Stimulated activated CD8-positive, alpha-beta memory T cell treated with anti-CD3 and anti-CD28 coated beads, Interleukin-4, amount 100 ng/mL, for 24 hours (primary cell): ENCODE results near the gene CHCHD6.

Source experiments
- DNase-seq: peaks from one replicate; pipeline ENCODE4 v3.0.0-alpha.2; 2020; ENCODE audit warnings: low read depth

CHCHD6 gene

DNA sequence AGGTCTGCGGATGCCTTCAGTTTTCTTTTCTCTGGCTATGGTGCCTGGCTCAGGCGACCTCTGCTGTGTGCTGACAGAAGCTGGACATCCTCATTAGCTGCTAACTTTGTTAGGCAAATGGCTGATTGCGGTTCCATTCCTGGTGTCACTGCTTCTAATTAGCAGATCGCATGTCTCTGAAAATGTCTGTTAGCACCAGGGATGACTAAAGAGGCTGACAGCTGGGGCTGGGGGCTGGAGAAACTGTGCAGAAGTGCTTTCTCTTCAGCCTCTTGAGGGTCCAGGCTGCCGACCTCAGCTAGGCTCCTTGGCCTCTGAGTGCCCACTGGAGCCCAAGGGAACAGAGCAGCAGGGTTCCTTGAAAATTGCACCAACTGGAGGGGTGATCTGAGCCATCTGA, 39.3 kb downstream of the CHCHD6 start:
- DNase-seq, result no peak

DNA sequence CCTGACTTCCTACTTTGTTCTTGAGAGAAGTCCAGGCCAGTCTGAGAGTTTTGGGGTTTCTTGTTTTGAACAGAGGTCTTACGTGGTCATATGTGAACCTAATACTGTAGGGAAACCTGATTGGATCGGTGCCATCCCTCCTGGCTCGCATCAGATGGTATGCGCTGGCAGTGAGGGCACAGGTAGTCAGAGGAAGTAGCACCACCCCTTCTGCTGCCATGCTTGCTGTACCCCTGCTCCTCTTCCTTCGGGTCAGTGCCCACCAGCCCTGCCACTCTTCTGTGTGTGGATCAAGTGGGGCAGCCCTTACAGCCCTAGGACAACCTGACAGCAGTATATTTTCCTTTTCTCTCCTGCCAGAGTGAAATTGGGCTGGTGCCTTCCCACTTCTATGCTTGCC, 39.7 kb downstream of the CHCHD6 start:
- no peak for DNase-seq

DNA sequence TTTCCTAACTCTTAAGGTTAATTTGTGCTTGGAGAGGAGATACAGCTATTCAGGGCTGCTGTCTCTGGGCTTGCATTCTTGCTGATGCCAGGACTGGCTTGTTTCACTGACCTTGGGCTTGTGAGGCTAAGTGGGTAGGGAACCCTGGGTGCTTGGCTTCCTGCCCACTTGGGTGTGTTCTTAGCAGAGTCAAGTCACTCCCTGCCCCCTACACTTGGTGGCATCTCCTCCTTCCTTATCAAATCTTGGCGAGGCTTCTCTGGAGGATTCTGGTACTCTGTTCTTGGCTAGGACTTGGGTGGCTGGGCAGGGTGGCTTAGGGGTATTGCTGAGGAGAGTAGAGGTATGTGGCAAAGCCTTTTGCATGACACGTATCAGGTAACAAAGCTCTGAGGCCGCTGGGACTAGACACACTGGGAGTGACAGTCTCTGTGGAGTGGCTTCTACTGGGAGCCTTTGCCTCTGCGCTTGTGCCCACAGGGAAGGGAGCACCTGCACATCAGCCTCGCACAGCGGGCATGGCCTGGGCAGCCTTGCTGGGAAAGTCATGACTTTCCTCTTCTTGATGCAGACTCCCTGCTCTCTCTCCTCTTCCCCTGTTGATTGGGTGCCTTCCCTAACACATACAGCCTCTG, 41.8 kb downstream of the CHCHD6 start:
- no peak for DNase-seq

DNA sequence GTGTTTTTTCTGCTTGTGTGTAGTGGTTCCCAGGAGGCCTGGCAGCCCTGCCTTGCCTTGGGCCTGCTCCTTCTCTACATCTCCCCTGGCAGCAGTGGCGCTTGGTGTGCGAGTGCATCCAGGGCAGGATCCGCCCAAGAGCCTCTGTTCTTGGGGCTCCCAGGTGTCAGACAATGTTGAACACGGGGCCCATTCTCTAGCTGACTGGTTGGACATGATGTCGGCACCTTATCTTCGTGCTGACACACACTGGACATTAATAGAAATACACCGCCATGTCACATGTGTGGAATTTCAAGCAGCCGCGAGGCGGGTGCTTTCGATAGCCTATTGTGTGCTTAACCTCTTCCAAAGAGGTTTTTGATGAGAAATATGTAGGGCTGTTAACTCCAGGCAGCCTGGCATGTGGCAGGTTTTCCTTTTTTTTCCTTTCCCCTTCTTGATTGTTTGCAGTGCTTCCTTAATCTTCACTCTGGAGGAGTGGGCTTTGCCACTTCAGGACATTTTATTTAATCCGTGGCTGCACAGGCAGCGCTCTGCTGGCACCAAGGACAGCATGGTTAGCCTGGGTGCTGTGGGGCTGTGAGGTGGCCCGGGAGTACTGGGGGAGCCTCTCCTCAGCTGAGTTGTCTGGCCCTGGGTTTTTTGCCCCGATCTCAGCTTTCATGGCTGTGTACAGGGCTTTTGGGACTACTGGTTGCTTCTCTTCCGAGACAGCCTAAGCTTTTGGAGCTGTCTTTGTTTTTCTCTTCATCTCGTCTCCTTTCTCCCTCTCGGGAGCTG, 42.5 kb downstream of the CHCHD6 start:
- no peak for DNase-seq

DNA sequence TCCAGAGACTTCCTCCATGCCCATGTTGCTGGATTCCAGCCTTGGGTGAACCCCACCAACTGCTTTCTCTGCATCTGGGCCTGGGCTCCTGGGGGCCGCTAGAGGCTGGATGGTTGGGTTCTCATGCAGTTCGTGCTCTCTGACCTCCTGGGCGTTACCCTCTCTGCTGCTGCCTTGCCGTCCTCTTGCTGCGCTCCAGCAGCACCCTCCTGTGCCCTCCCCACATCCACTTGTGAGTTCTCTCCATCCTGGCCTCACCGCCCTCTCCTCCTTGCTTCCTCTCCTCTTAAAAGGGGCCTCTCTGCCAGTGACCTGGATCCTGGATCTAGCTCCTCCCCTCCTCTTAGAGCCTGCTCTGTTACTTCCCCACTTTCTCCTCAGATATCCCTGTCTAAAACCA, 43.7 kb downstream of the CHCHD6 start:
- DNase-seq, result no peak

DNA sequence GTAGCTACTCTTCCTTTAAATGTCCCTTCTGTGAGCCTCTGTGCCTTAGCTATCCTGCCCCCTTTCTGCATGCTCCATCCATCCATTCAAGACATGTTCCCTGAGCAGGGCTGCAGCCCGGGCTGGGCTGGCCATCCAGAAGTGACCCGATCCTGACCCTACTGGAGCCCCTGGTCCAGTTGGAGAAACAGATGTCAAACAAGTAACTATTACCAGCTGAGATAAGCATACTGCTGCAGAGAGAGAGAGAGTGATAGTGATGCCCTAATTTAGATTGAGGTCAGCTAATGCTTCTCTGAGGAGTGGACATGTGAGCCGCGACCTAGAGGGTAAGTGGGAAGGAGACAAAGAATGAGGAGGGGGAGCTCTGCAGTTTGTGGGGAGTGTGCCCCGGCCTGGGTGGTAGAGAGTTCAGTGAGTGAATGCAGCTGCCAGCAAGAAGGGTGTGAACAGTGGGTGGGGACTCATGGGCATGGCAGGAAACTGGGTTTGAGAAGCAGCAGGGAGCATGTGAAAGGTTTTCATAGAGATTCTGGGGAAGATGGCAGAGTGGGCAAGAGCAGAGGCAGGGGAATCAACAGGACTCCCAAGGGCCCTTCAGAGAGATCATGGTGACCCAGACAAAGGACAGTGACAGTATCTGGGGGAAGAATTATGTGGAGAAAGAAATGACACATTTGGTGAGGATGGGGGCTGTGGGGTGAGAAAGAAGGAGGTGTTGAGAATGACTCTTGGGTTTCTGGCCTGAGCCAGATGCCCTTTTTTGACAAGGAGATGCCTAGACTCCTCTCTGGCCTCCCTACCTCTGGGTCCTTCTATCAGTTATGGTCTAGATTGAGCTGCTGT, 44.9 kb downstream of the CHCHD6 start:
- no peak for DNase-seq

DNA sequence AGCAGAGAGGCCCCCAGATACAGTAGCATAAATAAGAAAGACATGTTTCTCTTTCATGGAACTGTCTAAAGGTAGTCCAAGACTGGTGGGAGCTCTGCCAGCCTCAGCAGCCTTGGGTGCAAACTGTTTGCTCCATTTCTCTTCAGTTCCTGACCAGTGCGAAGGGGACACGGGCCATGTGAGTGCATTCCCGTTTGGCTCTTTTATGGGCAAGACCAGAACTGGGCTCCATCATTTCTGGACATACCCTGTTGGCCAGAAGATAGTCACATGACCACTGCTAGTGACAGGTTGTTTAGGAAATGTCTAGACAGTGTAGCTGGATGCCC, 45.5 kb downstream of the CHCHD6 start:
- no peak for DNase-seq

DNA sequence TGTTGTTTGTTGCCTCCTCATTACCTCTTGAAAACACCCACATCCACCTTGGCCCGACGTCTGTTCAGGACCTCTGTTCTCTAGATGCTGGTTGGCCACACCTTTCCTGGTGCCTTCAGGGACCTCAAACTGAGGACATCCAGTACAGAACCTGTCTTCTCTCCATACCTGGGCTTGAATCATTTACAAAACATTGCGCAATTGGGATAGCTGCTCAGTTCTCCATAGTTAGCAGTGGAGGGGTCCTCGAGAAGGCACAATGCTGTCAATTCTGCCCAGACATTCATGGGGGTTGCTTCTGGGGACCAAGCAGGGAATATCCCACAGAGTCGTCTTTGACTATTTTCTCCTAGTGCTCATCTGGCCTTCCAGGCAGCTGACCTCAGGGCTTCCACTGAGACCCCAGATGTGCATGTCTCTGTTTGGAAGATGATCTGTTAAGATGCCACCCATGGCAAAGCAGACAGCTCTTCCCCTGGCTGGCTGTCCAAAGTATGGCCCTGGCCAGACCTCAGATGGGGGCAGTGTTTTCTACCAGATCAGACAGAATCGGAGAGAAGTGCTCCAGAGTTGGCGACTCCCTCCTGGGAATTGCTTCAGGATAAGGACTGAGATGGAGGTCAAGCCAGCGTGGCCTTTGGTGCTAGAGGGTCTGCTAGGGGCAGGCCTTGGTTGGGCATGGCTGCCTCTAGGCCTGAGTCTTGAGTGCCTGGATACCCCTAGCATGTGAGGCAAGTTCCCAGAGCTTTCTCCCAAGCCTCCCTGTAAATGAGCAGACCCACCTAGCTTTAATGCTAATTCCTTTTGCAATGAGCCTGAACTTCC, 46.1 kb downstream of the CHCHD6 start:
- DNase-seq, result no peak

DNA sequence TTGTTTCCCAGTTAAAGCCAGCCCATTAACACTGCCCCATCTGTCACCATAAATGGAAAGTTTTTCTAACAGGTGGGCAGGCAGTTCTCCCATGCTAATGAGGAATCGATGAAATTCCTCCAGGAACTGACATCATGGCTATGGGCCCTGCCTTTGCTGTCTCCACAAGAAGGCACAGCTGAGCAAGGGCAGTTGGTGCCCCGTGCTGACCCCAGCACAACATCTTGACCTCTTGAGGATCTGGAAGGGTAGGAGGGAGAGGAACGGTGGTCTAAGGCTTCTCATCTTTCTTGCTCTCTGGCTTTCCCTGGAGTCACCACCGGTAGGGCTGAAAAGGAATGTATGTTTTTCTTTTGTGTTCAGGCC, 46.7 kb downstream of the CHCHD6 start:
- no peak for DNase-seq

DNA sequence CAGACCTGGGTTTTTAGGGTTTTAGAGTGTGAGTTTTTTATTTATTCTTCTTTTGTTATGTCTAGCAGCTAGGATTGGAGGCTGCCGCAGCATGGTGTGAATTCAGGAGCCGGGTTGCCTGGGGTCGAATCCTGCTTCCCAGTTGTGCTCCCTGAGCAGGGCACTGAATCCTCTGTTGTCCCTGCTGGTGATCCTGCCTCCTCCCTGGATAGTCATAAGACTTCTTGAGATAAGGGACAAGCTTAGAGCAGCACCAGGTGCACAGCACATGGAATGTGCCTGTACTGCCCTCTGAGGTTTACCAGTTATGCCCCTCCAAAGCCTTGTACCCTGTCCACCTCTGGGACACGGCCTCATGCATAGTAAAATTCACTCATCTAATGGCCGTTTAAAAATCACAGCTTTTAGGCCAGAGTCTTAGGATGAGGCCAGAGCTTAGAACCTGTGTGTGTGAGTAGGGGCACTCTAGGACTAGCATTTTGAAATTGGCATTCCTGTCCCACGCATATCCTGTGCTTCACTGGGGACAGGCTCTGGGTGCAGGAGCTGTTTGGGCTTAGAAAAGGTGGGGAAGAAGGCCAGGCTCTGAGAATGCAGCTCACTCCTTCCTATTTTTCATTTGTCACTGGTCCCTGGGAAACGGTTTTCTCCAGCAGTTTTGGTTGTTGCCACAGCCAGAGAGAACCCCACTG, 47.7 kb downstream of the CHCHD6 start:
- no peak for DNase-seq

DNA sequence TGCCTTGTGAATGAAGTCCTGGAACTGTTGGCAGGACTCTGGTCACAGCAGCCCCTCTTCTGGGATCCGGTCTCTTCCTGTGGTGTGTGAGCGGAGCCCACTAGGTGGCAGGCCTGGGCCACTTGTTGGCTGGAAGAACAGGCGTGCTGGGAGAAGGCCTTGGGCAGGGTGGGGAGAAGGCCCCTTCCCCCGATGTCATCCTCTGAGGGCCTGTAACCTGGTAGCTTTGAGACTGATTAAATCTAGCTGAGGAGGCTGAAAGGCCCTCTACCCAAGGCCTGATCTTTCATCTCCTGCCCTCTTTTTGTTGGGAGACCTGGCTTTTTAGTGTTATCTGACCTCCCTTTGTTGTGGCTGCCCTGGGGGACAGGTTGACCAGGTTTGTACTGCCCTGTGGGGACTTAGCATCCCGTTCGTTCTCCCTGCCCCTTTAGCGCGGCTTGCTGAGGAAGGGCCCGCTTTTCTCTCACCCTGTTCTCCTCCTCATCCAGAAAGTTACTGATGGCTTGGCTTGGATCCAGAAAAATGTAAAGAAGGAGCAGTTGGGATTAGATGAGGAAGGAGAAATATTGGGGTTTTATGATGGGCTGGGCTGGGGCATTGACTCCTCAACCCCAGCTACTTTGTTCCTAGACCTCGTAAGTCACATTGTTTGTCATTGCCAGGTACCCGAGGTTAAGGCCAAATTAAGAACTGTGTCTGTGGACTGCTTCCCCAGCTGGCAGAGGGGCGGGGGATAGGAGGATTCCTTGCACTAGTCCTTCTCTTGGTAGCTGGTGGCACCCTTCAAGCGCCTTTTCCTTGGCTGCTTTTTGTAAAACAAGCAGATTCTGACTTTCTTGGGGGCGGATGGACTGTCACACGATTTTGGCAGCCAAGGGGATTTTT, 48.5 kb downstream of the CHCHD6 start:
- peak; percentile 22 for DNase-seq

DNA sequence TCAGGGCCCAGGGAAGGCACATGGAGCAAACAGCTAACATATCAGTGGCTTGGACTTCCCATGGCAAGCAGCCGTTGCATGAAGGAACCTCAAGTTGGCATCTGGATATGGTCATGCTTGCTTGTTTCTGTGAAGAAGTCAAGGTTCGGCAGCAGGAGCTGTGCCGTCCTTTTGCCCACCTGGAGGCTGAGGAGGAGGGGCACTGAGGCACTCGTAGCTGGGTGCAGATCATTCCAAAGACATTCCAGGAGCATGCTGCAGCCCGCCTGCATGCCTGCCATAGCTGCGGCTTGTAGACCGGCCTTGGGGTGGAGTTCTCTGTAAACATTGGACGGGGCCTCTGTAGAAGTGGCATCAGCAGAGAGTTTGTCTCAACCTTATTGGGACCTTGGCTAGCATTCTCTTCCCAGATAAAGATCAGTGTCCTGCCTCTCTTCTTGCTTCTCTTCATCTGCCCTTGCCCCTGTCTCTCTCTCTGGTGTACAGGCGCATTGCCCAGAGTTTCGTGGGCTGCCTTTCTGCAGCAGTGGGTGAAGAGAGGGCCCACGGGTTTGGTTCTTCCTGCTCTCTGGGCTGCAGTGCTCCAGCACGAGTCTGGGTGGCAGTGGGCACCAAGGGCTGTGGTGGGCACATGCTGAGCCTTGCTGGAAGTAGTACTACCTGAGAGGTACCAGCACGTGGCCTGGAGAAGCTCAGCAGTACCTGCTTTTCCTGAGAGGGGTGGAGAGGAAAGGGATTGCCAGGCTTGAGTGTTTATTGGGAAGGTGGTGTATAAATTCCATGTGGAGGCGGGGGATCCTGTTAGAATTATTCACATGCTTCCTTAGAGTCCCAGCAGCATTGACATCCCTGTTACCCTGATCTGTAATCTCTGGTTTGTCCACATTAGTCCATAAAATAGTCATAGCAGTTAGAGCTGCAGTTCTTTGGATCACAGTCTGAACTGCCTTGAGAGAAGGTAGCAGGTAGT, 49.4 kb downstream of the CHCHD6 start:
- no peak for DNase-seq

DNA sequence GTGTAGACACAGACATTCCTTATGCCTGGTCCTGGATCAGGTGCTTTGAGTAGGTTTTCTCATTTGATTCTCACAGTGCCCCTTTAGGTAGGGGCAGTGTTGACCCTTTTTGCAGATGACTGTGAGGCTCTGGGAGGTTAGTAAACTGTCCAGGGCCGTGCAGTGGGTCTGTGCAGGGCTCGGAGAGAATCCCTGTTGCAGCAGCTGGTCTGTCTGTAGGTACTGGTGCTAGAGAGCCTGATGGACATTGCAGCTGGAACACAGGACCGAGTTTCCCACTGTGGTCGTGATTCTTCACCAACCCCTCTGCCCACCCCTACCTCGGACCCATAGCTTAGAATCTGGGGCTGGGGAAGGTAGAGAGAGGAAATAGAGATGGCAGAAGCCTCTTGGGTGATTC, 51.8 kb downstream of the CHCHD6 start:
- DNase-seq, result no peak

DNA sequence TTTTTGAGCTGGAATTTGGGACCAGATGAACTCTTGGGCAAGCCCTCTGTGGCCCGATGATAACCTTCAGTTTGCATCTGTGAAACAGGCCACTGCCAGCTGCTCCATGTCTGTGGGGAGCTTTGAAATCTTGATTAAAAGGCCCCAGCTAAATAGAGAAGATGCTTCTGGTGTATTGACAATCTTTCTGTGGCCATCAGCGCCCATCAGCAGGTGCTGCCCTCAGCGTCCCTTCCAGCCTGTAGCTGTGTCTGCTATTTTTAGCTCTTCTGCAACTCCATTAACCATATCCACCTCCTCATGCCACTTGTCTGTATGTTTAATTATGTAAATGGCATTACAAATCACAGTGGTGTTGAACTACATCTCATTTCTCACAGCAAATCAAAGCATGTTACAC, 54.0 kb downstream of the CHCHD6 start:
- no peak for DNase-seq

DNA sequence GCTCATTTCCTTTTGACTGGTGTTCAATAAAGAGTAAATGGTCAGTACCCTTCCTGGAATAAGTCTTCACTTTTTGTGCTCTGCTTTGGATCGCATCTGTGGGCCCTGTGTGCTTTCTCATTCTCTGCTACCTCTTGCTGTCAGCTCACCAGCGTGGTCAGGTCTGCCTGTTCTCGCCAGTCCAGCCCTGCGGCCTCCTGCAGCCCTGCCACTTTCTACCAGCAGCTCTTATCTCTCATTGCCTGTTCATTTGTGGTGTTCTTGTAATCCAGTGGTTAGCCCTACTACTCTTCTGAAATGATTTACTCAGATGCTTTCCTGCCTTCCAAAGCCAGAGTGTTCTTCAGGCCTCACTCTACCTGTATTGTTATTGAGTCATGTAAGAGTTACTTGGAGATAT, 54.8 kb downstream of the CHCHD6 start:
- DNase-seq, result no peak

DNA sequence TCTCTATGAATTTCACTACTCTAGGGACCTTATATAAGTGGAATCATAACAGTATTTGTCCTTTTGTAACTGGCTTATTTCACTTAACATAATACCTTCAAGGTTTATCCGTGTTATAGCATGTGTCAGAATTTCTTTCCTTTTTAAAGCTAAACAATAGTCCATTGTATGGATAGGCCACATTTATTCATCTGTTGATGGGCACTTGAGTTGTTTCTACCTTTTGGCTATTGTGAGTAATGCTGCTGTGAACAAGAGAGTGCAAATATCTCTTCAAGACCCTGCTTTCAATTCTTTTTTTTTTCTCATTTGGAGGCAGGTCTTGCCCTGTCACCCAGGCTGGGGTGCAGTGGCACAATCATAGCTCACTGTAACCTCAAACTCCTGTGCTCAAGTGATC, 56.5 kb downstream of the CHCHD6 start:
- DNase-seq, result no peak

DNA sequence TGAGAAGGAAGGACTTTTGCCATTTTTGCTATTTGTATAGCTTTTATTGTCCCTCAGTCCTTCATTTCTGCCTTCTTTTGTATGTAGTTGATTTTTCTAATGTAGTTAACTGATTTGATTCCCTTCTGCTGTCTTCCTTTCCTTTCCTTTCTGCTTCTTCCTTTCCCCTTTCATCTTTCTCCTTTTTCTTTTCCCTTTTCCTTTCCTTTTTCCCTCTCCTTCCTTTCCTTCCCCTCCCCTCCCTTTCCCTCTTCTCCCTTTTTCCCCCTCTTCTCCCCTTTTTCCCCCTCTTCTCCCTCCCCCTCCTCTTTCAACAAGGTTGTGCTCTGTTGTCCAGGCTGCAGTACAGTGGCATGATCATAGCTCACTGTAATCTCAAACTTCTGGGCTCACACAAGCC, 59.0 kb downstream of the CHCHD6 start:
- no peak for DNase-seq

DNA sequence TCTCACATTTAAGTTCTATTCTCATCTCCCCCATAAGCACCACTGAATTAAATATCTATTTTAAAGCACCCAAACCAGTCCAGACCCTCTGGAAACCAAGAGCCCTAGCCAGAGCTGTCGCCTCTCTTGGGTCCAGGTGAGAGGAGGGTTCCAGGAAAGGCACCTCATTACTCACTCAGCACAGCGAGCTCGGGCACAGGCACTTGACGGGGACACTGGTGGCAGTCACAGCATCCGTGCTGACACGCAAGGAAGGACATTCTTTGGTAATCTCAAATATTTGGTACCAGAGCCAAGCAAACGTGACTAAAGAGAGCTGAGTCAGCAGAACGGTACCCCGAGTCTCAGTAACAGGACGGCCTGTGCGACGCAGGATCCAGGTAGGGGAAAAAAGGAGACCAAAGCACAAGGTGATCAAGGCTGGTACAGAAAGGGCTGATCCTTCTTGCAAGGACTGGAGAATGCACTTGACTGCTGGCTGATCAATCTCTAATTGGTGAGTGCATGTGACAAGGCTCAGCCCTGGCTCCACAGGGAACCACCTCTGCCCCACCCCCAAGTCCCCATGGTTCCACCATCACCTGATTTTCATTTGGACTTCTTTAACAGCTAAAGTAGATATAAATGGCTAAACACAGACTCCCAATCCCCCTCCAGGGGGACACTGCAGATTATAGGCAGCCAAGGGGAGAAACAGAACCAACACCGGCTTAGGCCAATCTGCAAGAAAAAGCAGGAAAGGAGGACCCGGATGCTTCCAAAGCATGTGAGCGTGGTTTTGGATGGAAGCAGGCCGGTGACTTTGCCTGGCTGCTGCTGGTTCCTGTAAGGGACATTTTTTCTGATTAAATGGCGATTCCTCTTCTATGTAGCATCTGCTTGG, 61.4 kb downstream of the CHCHD6 start:
- no peak for DNase-seq

DNA sequence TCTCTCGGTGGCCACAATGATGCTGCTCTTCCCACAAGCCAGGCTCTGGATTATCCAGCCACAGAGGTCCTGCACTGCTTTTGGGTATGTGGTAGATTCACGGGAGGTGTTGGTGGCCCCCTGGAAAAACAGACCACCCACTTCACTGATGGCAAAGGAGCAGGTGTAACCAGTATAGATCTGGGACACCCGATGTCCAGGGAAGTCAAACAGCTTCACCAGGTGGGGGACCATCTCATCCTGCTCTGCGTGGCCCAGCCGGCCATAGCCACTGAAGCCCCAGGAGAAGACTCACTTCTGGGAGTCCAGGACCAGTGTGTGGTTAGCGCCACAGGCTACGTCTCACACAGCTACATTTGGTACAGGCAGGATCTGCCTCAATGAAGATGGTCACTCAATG, 62.6 kb downstream of the CHCHD6 start:
- DNase-seq, result no peak
